H1 (cell line): Measurements from ENCODE around the gene FAM151A. TPM values are rescaled to one million over a fixed set of nuclear protein-coding genes. Genes with fewer than 3 reads are reported as not detected.

Experiments used
- CHD2 ChIP-seq: IDR thresholded peaks from 2 replicates; pipeline ENCODE4 v1.6.1; 2012; ENCODE audit warnings: low read length, improper control_type of control experiment
- CHD7 ChIP-seq: fragments of 300-600 bp; sonication (generic); IDR thresholded peaks from 2 replicates; pipeline ENCODE4 v1.7.1; 2012; ENCODE audit warnings: low read length, moderate library complexity, mild to moderate bottlenecking, inconsistent platforms; ENCODE audit not compliant: insufficient replicate concordance
- CTCF ChIP-seq, 3 experiments: IDR thresholded peaks; 1 replicate in 2 of 3; 2 replicates in 1 of 3; pipeline versions ENCODE4 v1.5.1 to v1.6.1; 2011; ENCODE audit warnings: low read length in 3 of 3, mild to moderate bottlenecking in 3 of 3, inconsistent platforms in 2 of 3, low read depth in 1 of 3, moderate library complexity in 1 of 3; ENCODE audit not compliant: insufficient read depth in 1 of 3; ENCODE audit errors: control extremely low read depth in 1 of 3
- FOSL1 ChIP-seq: IDR thresholded peaks from 2 replicates; pipeline ENCODE4 v1.6.1; 2011; ENCODE audit warnings: mild to moderate bottlenecking, low read depth, low read length, moderate library complexity; ENCODE audit not compliant: insufficient read depth
- HDAC6 ChIP-seq: IDR thresholded peaks from one replicate; pipeline ENCODE4 v1.7.1; 2012; ENCODE audit warnings: low read depth, mild to moderate bottlenecking, inconsistent platforms, low read length, moderate library complexity
- RXRA ChIP-seq: IDR thresholded peaks from 2 replicates; pipeline ENCODE4 v1.6.1; 2011; ENCODE audit warnings: low read depth, mild to moderate bottlenecking, low read length, moderate library complexity; ENCODE audit not compliant: insufficient read depth
- SP2 ChIP-seq: IDR thresholded peaks from 2 replicates; pipeline ENCODE4 v1.6.1; 2012; ENCODE audit warnings: mild to moderate bottlenecking, low read length, inconsistent platforms
- SP4 ChIP-seq: IDR thresholded peaks from 2 replicates; pipeline ENCODE4 v1.6.1; 2012; ENCODE audit warnings: low read length, inconsistent platforms
- SRF ChIP-seq: IDR thresholded peaks from 2 replicates; pipeline ENCODE4 v1.6.1; 2011; ENCODE audit warnings: mild to moderate bottlenecking, low read depth, low read length, moderate library complexity
- ZNF274 ChIP-seq: IDR thresholded peaks from 2 replicates; pipeline ENCODE4 v1.7.0; 2012; ENCODE audit warnings: low read length, borderline replicate concordance; ENCODE audit errors: extremely low read depth
- polyA plus RNA-seq, 7 experiments: library from polyadenylated mRNA; depleted of rRNA in 3 of 7; stranded (reverse) in 5 of 7; unstranded in 2 of 7; fragments of >200 nt in 5 of 7; fragments of 200-250 nt in 2 of 7; gene quantifications; 1 replicate in 5 of 7; 2 replicates in 1 of 7; 4 replicates in 1 of 7; pipeline versions ENCODE4 v1.2.1 to v1.2.3, GENCODE V29; 2011 to 2013; ENCODE audit warnings: missing spikeins in 2 of 7, mixed read lengths in 2 of 7
- total RNA-seq: library from RNA; stranded (reverse); fragmentation: NEBNext Ultra II Directional; extraction: Animal tissue kit (Norgen Biotek cat#: 25700); gene quantifications from 2 replicates; pipeline ENCODE4 v1.2.1, GENCODE V29; 2021

Gene FAM151A
- total and polyA plus RNA-seq, 2 of the 8 experiments (the other 6 are each of a cell fraction or from before 2014, with no cell fraction given): not detected

GRCh38 chr1:54604051-54604450 lies 19.3 kb downstream of the FAM151A start (continued):
- TF ChIP-seq CHD7 (no peak), RXRA (no peak), SP2 (no peak), CHD2 (no peak), SRF (no peak), SP4 (no peak), HDAC6 (no peak), ZNF274 (no peak), CTCF (IDR thresholded peaks at IDR 0.05; ENCODE audit: control extremely low read depth in 1 of 3, insufficient read depth in 1 of 3, low read depth in 1 of 3, low read length in 3 of 3) (no peak), FOSL1 (no peak)
